Measurements from ENCODE around the gene GALNT11. TPM values are rescaled to one million over a fixed set of nuclear protein-coding genes. Genes with fewer than 3 reads are reported as not detected.

Gene GALNT11
- polyA plus RNA-seq, result 35.1 to 42.3 TPM (median 37.3 TPM) in 3 replicates
- polyA plus RNA-seq (2011; ENCODE audit: low read depth), result 17.0 TPM
- 28.5 and 50.5 TPM in 2 replicates for polyA plus RNA-seq (2011; cell fraction: cytosol; rRNA removed)
- polyA plus RNA-seq (2011; cell fraction: nucleus; rRNA removed), result 48.0 and 52.9 TPM in 2 replicates
- polyA plus RNA-seq (2012; ENCODE audit: low replicate concordance), result 18.8 and 23.6 TPM in 2 replicates
- polyA minus RNA-seq, result 8.5 to 28.1 TPM (median 21.5 TPM) in 3 replicates
- 18.0 TPM for polyA minus RNA-seq (2011; cell fraction: cytosol; rRNA and poly(A)+ RNA removed)
- polyA minus RNA-seq (2011; cell fraction: nucleus; rRNA and poly(A)+ RNA removed), result 17.2 and 30.5 TPM in 2 replicates

DNA sequence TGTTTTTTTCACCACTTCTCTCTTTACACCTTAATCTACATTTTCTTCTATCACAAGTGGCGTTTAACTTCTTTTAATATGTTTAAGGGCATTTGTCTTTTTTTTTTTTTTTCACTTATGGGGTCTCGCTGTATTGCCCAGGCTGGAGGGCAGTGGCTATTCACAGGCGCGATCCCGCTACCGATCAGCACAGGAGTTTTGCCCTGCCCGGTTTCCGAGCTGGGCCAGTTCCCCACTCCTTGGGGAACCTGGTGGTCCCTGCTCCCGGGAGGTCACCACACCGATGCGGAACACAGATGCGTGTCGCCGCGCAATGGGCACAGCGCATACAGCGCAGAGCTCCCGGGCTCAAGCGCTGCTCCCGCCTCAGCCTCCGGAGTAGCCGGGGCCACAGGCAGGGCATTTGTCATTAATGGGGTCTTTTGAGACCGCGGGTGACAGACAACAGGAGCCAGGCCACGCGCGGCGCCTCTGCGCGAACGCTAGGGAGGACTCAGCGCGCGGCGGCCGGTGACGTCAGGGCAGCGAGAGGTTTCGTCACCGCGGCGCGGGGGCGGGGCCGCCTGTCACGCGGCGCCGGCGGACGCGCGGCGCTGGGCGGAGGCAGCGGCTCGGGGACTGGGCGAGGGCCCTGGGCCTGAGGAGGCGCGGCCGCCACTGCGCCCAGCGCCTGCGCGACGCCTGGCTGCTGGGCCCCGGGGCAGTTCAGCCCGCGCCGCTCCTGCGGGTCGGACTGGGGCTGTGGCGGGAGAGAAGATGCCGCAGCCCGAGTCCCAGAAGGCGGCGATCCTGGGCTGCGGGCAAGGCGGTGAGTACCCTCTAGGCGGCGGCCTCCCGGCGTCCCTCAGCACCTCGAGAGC, at the start of gene GALNT11:
TSS of gene GALNT11 (plus strand) at position 598 of the 860 bp plus-strand sequence. CDS start 68,554 bp downstream, outside the sequence.
- Histone ChIP-seq H3K4me2 (ENCODE audit: control insufficient read depth, extremely low read depth, insufficient read depth, low read depth, low read length) (peak within 1 kb of the TSS; percentile 81), H3K4me1 (ENCODE audit: control insufficient read depth, extremely low read depth, insufficient read depth, low read length) (peaks cover 9% of the 10 kb centered on the region), H3K4me3 (ENCODE audit: control insufficient read depth in 2 of 3, extremely low read depth in 1 of 3, insufficient read depth in 2 of 3, low read depth in 1 of 3, low read length in 3 of 3) (peak within 1 kb of the TSS; percentile 80 to 86 (median 83)), H3K9me3 (ENCODE audit: control insufficient read depth, low read depth, low read length) (no peaks in the 10 kb centered on the region), H3K27me3 (ENCODE audit: control insufficient read depth, extremely low read depth, insufficient read depth, low read length) (no peaks in the 10 kb centered on the region), H2AFZ (ENCODE audit: control insufficient read depth, low read length) (peak within 1 kb of the TSS; percentile 95), H4K20me1 (ENCODE audit: control insufficient read depth, extremely low read depth, insufficient read depth, low read length) (no peaks in the 10 kb centered on the region), H3K27ac (ENCODE audit: control insufficient read depth, insufficient read depth, low read length) (peak within 1 kb of the TSS; percentile 68), H3K9me1 (ENCODE audit: control insufficient read depth, extremely low read depth, insufficient read depth, low read length) (no peaks in the 10 kb centered on the region), H3K9ac (ENCODE audit: control insufficient read depth, extremely low read depth, insufficient read depth, low read length) (peak within 1 kb of the TSS; percentile 83), H3K79me2 (ENCODE audit: control insufficient read depth, insufficient read depth, low read length) (peaks cover 2% of the 10 kb centered on the region), H3K36me3 (ENCODE audit: control insufficient read depth in 2 of 2, extremely low read depth in 1 of 2, insufficient read depth in 2 of 2, low read length in 2 of 2) (no peaks in the 10 kb centered on the region)
- no peak for FAIRE-seq
- no peak for TF ChIP-seq EZH2 (IDR thresholded peaks at IDR 0.05; ENCODE audit: low read length)
- TF ChIP-seq, protein P1, sequence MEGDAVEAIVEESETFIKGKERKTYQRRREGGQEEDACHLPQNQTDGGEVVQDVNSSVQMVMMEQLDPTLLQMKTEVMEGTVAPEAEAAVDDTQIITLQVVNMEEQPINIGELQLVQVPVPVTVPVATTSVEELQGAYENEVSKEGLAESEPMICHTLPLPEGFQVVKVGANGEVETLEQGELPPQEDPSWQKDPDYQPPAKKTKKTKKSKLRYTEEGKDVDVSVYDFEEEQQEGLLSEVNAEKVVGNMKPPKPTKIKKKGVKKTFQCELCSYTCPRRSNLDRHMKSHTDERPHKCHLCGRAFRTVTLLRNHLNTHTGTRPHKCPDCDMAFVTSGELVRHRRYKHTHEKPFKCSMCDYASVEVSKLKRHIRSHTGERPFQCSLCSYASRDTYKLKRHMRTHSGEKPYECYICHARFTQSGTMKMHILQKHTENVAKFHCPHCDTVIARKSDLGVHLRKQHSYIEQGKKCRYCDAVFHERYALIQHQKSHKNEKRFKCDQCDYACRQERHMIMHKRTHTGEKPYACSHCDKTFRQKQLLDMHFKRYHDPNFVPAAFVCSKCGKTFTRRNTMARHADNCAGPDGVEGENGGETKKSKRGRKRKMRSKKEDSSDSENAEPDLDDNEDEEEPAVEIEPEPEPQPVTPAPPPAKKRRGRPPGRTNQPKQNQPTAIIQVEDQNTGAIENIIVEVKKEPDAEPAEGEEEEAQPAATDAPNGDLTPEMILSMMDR (optimal IDR thresholded peaks at IDR 0.05 in 1 of 3, IDR thresholded peaks at IDR 0.05 in 1 of 3, conservative IDR thresholded peaks at IDR 0.05 in 1 of 3; ENCODE audit: extremely low read depth in 1 of 3, insufficient read depth in 2 of 3, low read length in 3 of 3), result peak in 2 of 3 experiments; percentile 34 to 49
- dilution Hi-C loops (cut with MboI; ENCODE audit: extremely low pct_ligation_motif_present, low sequenced_read_pairs), result no loop called here
- peak; percentile 17 for DNase-seq (ENCODE audit: low read depth, low spot score)

- no peaks in the 10 kb centered on the region for H4K20me1 ChIP-seq (ENCODE audit: control insufficient read depth, extremely low read depth, insufficient read depth, low read length)
- TF ChIP-seq, protein P1 (optimal IDR thresholded peaks at IDR 0.05 in 1 of 3, IDR thresholded peaks at IDR 0.05 in 1 of 3, conservative IDR thresholded peaks at IDR 0.05 in 1 of 3; ENCODE audit: extremely low read depth in 1 of 3, insufficient read depth in 2 of 3, low read length in 3 of 3), result no peak
- no peak for TF ChIP-seq EZH2 (IDR thresholded peaks at IDR 0.05; ENCODE audit: low read length)
- H3K4me2 ChIP-seq (ENCODE audit: control insufficient read depth, extremely low read depth, insufficient read depth, low read depth, low read length), result no peak overlapping the region
- no peaks in the 10 kb centered on the region for H3K4me1 ChIP-seq (ENCODE audit: control insufficient read depth, extremely low read depth, insufficient read depth, low read length)
- no peaks in the 10 kb centered on the region for H3K9me1 ChIP-seq (ENCODE audit: control insufficient read depth, extremely low read depth, insufficient read depth, low read length)
- no peaks in the 10 kb centered on the region for H3K79me2 ChIP-seq (ENCODE audit: control insufficient read depth, insufficient read depth, low read length)
- H3K9me3 ChIP-seq (ENCODE audit: control insufficient read depth, low read depth, low read length), result no peaks in the 10 kb centered on the region
- H3K9ac ChIP-seq (ENCODE audit: control insufficient read depth, extremely low read depth, insufficient read depth, low read length), result no peak overlapping the region
- H2AFZ ChIP-seq (ENCODE audit: control insufficient read depth, low read length), result no peak overlapping the region
- H3K27ac ChIP-seq (ENCODE audit: control insufficient read depth, insufficient read depth, low read length), result no peak overlapping the region
- dilution Hi-C loops (cut with MboI; ENCODE audit: extremely low pct_ligation_motif_present, low sequenced_read_pairs), result no loop called here
- DNase-seq (ENCODE audit: low read depth, low spot score) (no peak), FAIRE-seq (no peak)
- H3K4me3 ChIP-seq (ENCODE audit: control insufficient read depth in 2 of 3, extremely low read depth in 1 of 3, insufficient read depth in 2 of 3, low read depth in 1 of 3, low read length in 3 of 3), result no peak overlapping the region
- no peaks in the 10 kb centered on the region for H3K27me3 ChIP-seq (ENCODE audit: control insufficient read depth, extremely low read depth, insufficient read depth, low read length)
- H3K36me3 ChIP-seq (ENCODE audit: control insufficient read depth in 2 of 2, extremely low read depth in 1 of 2, insufficient read depth in 2 of 2, low read length in 2 of 2), result no peaks in the 10 kb centered on the region
These were observed 46.9 kb upstream of the GALNT11 start for GRCh38 chr7:151978616-151979015.
